GM13977 (cell line): ENCODE data around the gene ABCC6.
"Not testable (repeated sequence)": the region's sequence is repeated elsewhere in the genome, so short reads cannot be mapped to it uniquely, and the experiment has no call there.

Source experiments
- DNase-seq: peaks from one replicate; pipeline ENCODE4 v3.0.0; 2012; ENCODE audit warnings: low spot score
- CTCF ChIP-seq: IDR thresholded peaks from 2 replicates; pipeline ENCODE4 v1.5.1; 2012; ENCODE audit warnings: mild to moderate bottlenecking, control low read depth; ENCODE audit not compliant: insufficient read depth; ENCODE audit errors: extremely low read depth, missing control alignments
- in situ Hi-C: fragments of 300-500 bp; cut with MboI; formaldehyde crosslinking; loops from one replicate; pipeline ENCODE4 v1.12.0; 2022; ENCODE audit warnings: low sequenced_read_pairs, low pct_unique_long_range_greater_than_20kb, mixed read lengths, inconsistent platforms; ENCODE audit not compliant: unreplicated experiment

Gene ABCC6

GRCh38 chr16:16189842-16190241 lies 33.5 kb downstream of the ABCC6 start:
- TF ChIP-seq CTCF, result no peak
- no peak for DNase-seq
- in situ Hi-C loops, result no loop called here

- no peak for TF ChIP-seq CTCF
- DNase-seq, result no peak
- in situ Hi-C loops, result no loop called here
Observed at GRCh38 chr16:16188827-16189226, 34.5 kb downstream of the ABCC6 start.

- in situ Hi-C loops, result no loop called here
- no peak for TF ChIP-seq CTCF
- no peak for DNase-seq
Observed at GRCh38 chr16:16186820-16187219, 36.5 kb downstream of the ABCC6 start.

- in situ Hi-C loops, result no loop called here
- DNase-seq, result no peak
- TF ChIP-seq CTCF, result no peak
Observed at GRCh38 chr16:16185095-16185494, 38.2 kb downstream of the ABCC6 start.

- no peak for DNase-seq
- no peak for TF ChIP-seq CTCF
- in situ Hi-C loops, result no loop called here
Observed at GRCh38 chr16:16184594-16184993, 38.7 kb downstream of the ABCC6 start.

- DNase-seq, result no peak
- in situ Hi-C loops, result no loop called here
- TF ChIP-seq CTCF, result peak; percentile 17
Observed at GRCh38 chr16:16183562-16183961, 39.7 kb downstream of the ABCC6 start.

- in situ Hi-C loops, result no loop called here
- DNase-seq, result no peak
- TF ChIP-seq CTCF, result no peak
Observed at GRCh38 chr16:16182918-16183317, 40.4 kb downstream of the ABCC6 start.

- in situ Hi-C loops, DNase-seq: not testable (repeated sequence)
Observed at GRCh38 chr16:16181748-16182147, 41.5 kb downstream of the ABCC6 start.
